Upper lobe of left lung (tissue), 4 donors: ENCODE data around the gene FHIT.

Experiments
- CTCF ChIP-seq, 6 experiments: fragments of 450-650 bp in 4 of 6; fragments of 200-600 bp in 2 of 6; sonication (generic) in 2 of 6; IDR thresholded peaks; one replicate each; pipeline ENCODE4 v1.5.1; 2016 to 2019; ENCODE audit warnings: antibody characterized with exemption in 6 of 6
- EP300 ChIP-seq, 4 donors: sonication (generic); formaldehyde crosslinking; IDR thresholded peaks; one replicate each; pipeline ENCODE4 v1.5.1; 2017; ENCODE audit warnings: antibody characterized with exemption in 4 of 4, control low read depth in 2 of 4
- POLR2AphosphoS5 ChIP-seq, 2 donors: sonication (generic); formaldehyde crosslinking; IDR thresholded peaks; one replicate each; pipeline ENCODE4 v1.5.1; 2017; ENCODE audit warnings: antibody characterized with exemption in 2 of 2

- no peak for TF ChIP-seq EP300 (IDR thresholded peaks at IDR 0.05)
- TF ChIP-seq CTCF (IDR thresholded peaks at IDR 0.05): no peak
- TF ChIP-seq POLR2AphosphoS5 (IDR thresholded peaks at IDR 0.05): no peak
Observed at GRCh38 chr3:60641354-60641753, 609.9 kb downstream of the FHIT start.
